T-helper 17 cell (primary cell): ENCODE results near the gene ICA1. TPM values are rescaled to one million over a fixed set of nuclear protein-coding genes. Genes with fewer than 3 reads are reported as not detected.
A peak's percentile ranks its signal among the peaks of the same experiment; 100 is the strongest.

Source experiments
- ATAC-seq: fragments of 150-1000 bp; cut with Tn5 transposase; 2 replicates; pipeline ENCODE4 v1.10.0; 2021; ENCODE audit warnings: mild to moderate bottlenecking, moderate library complexity
- DNase-seq, 3 donors: peaks; one replicate each; pipeline versions ENCODE4 v3.0.0 to v3.0.0-alpha.2; 2020 to 2021
- H3K9me3 ChIP-seq: one replicate; pipeline ENCODE4 v1.7.0; 2013; ENCODE audit warnings: low read length, mild to moderate bottlenecking; ENCODE audit not compliant: control insufficient read depth, poor library complexity, severe bottlenecking
- H3K27ac Mint-ChIP-seq: one replicate; pipeline ENCODE4 v1.8.0; 2022; ENCODE audit warnings: mild to moderate bottlenecking, moderate library complexity, mixed read lengths
- H3K27me3 Mint-ChIP-seq: one replicate; pipeline ENCODE4 v1.8.0; 2022; ENCODE audit warnings: mixed read lengths
- H3K36me3 Mint-ChIP-seq: one replicate; pipeline ENCODE4 v1.8.0; 2022; ENCODE audit warnings: low read depth, mixed read lengths
- H3K4me1 Mint-ChIP-seq: one replicate; pipeline ENCODE4 v1.8.0; 2022; ENCODE audit warnings: mild to moderate bottlenecking, mixed read lengths
- H3K4me3 Mint-ChIP-seq: one replicate; pipeline ENCODE4 v1.8.0; 2022; ENCODE audit warnings: mild to moderate bottlenecking, moderate library complexity, mixed read lengths
- total RNA-seq, 4 donors: library from RNA in 2 of 4; stranded (reverse) in 2 of 4; gene quantifications; one replicate each; pipeline ENCODE4 v1.2.3 and lab custom pipeline; 2022 to 2026

Gene ICA1
- total RNA-seq, 2 donors from 2014 or later: 4.5 to 12.8 TPM

DNA sequence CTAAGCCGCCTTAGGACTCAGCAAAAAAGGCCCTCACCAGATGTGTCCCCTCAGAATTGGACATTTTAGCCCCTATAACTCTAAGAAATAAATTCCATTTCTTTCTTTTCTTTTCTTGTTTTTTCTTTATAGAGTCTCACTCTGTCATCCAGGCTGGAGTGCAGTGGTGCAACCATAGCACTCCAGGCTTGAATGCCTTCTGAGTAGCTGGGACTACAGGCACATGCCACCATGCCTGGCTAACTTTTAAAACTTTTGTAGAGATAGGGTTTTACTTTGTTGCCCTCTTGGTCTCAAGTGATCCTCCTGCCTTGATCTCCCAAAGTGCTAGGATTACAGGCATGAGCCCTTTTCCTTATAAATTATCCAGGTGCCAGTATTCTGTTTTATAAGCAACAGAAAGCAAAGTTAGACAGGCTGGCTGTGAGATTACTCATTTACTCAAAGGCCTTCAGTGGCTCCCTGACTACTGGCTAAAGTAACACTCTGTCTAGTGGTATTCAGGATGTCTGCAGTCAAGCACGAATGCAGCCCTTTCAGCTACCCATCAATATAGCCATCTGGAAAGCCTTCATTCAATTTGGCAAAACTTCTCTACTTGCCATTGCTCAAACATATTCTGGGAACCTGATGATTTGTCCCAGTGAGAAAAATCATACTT lies 128.6 kb downstream of the ICA1 start:
- Mint-ChIP-seq H3K4me3 (peak overlapping the region; percentile 50), H3K27me3 (no peaks in the 10 kb centered on the region), H3K36me3 (no peaks in the 10 kb centered on the region), H3K27ac (peak overlapping the region; percentile 97), H3K4me1 (peaks cover 55% of the 10 kb centered on the region)
- DNase-seq: no peak
- no peak for ATAC-seq
- H3K9me3 ChIP-seq: no peaks in the 10 kb centered on the region

DNA sequence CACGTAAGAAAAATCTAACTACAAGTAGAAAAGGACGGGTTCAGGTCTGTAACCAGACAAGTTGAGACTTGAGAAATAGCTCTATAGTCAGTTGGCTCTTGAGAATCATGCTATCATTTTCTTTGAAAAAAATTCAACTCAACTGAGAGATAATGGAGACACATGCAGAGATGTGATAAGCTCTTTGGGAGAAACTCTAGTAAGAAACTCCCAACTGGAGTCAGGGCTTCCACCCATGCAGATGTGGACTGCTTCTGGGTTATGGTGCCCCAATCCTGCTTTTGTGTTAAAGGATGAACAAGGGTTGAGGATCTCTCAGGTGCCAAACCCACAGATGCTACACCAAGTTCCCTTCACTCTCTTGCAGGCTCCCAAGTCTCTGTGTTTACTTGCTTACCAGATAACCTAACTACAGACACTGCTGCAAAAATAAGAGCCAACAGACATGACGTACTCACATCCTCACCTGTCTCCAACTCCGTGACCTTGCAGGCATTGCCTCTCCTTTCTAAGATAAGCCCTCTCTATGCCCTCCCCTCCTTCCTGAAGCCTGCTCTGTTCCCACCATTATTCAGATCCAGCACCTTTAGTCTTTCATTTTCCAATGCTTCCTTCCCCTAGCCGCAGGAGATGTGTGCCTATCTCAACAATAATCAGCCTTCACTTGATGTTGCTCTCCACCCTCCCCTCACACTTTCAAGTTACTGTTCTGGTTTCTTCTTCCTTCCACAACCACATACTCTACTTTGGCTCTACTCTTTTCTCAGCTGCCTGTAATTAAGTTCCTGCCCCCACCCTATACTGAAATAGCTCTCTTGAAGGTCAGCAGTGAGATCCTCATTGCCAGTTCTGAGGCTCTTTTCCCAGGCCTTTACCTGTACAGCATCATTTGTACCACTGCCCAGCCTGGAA lies 130.0 kb downstream of the ICA1 start:
- Mint-ChIP-seq H3K27ac (peak overlapping the region; percentile 97), H3K27me3 (no peaks in the 10 kb centered on the region), H3K4me3 (peak overlapping the region; percentile 84), H3K4me1 (peaks cover 64% of the 10 kb centered on the region), H3K36me3 (no peaks in the 10 kb centered on the region)
- H3K9me3 ChIP-seq: no peaks in the 10 kb centered on the region
- ATAC-seq: peak; percentile 82
- DNase-seq: peak in 2 of 3 donors; percentile 31 to 35

DNA sequence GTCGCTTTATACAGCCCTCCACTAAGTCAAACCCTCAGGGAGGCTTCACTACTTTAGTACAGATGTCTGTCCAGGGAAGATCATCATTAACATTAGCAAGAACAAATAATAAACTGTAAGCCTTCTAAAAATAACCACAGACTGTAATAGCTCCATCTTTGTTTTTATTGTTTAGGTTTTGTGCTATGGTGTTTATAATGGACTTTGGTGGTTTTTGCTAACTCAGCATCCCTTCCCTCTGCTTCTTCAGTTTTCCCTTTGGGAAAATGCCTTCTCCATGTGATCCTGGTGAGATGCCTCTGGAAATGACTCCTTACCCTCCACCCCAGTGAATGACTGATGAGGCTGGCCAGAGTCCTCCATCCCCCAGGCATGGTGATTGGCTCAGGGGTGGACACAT lies 131.3 kb downstream of the ICA1 start:
- no peaks in the 10 kb centered on the region for H3K36me3 Mint-ChIP-seq
- DNase-seq: no peak
- H3K4me1 Mint-ChIP-seq: peaks cover 71% of the 10 kb centered on the region
- no peaks in the 10 kb centered on the region for H3K9me3 ChIP-seq
- H3K27me3 Mint-ChIP-seq: no peaks in the 10 kb centered on the region
- no peak for ATAC-seq
- no peak overlapping the region for H3K4me3 Mint-ChIP-seq
- H3K27ac Mint-ChIP-seq: peak overlapping the region; percentile 97

GRCh38 chr7:8129318-8129659 lies 132.7 kb downstream of the ICA1 start:
- ATAC-seq (peak; percentile 14), DNase-seq (no peak)
- Mint-ChIP-seq H3K4me3 (peak overlapping the region; percentile 64), H3K36me3 (no peaks in the 10 kb centered on the region), H3K4me1 (peaks cover 75% of the 10 kb centered on the region), H3K27ac (peak overlapping the region; percentile 97), H3K27me3 (no peaks in the 10 kb centered on the region)
- no peaks in the 10 kb centered on the region for H3K9me3 ChIP-seq

GRCh38 chr7:8128449-8129317 lies 133.3 kb downstream of the ICA1 start:
- Mint-ChIP-seq H3K36me3 (no peaks in the 10 kb centered on the region), H3K27ac (peak overlapping the region; percentile 97), H3K27me3 (no peaks in the 10 kb centered on the region), H3K4me1 (peaks cover 73% of the 10 kb centered on the region), H3K4me3 (peak overlapping the region; percentile 64)
- no peaks in the 10 kb centered on the region for H3K9me3 ChIP-seq
- no peak for DNase-seq
- no peak for ATAC-seq

GRCh38 chr7:8126601-8127167 lies 135.3 kb downstream of the ICA1 start:
- peaks cover 66% of the 10 kb centered on the region for H3K4me1 Mint-ChIP-seq
- peak overlapping the region; percentile 39 for H3K4me3 Mint-ChIP-seq
- peaks cover 3% of the 10 kb centered on the region for H3K36me3 Mint-ChIP-seq
- DNase-seq (no peak), ATAC-seq (no peak)
- H3K9me3 ChIP-seq: no peaks in the 10 kb centered on the region
- peak overlapping the region; percentile 97 for H3K27ac Mint-ChIP-seq
- no peaks in the 10 kb centered on the region for H3K27me3 Mint-ChIP-seq

GRCh38 chr7:8125680-8126444 lies 136.1 kb downstream of the ICA1 start:
- ATAC-seq (peak; percentile 91), DNase-seq (peak; percentile 35 to 66 (median 65))
- H3K36me3 Mint-ChIP-seq: peaks cover 3% of the 10 kb centered on the region
- H3K4me1 Mint-ChIP-seq: peaks cover 66% of the 10 kb centered on the region
- H3K27ac Mint-ChIP-seq: peak overlapping the region; percentile 97
- H3K9me3 ChIP-seq: no peaks in the 10 kb centered on the region
- no peaks in the 10 kb centered on the region for H3K27me3 Mint-ChIP-seq
- H3K4me3 Mint-ChIP-seq: peak overlapping the region; percentile 71

GRCh38 chr7:8121243-8121642 lies 140.7 kb downstream of the ICA1 start:
- DNase-seq (no peak), ATAC-seq (no peak)
- no peaks in the 10 kb centered on the region for H3K27me3 Mint-ChIP-seq
- H3K27ac Mint-ChIP-seq: peak overlapping the region; percentile 87
- H3K4me3 Mint-ChIP-seq: peak overlapping the region; percentile 75
- peaks cover 3% of the 10 kb centered on the region for H3K36me3 Mint-ChIP-seq
- H3K4me1 Mint-ChIP-seq: peaks cover 45% of the 10 kb centered on the region
- no peaks in the 10 kb centered on the region for H3K9me3 ChIP-seq

GRCh38 chr7:8120390-8121058 lies 141.4 kb downstream of the ICA1 start:
- no peaks in the 10 kb centered on the region for H3K9me3 ChIP-seq
- DNase-seq (no peak), ATAC-seq (no peak)
- Mint-ChIP-seq H3K36me3 (peaks cover 3% of the 10 kb centered on the region), H3K4me3 (no peak overlapping the region), H3K4me1 (peaks cover 45% of the 10 kb centered on the region), H3K27me3 (no peaks in the 10 kb centered on the region), H3K27ac (peak overlapping the region; percentile 87)

DNA sequence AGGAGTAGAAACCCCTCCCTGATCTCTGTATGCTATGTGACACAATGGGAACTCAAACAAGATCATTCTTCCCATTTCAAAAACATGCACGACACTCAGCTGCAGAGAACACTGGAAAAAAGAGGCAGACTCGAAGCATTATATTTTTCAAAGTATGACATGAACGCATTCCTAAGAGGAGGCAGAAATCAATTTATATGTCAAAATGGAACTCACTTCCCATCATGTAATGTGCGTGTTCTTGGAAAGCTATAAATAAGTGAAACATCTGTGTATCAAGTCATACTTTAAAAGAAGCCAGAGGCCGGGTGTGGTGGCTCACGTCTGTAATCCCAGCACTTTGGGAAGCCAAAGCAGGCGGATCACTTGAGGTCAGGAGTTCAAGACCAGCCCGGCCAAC lies 142.7 kb downstream of the ICA1 start:
- H3K36me3 Mint-ChIP-seq: peaks cover 3% of the 10 kb centered on the region
- no peak for ATAC-seq
- no peaks in the 10 kb centered on the region for H3K9me3 ChIP-seq
- no peaks in the 10 kb centered on the region for H3K27me3 Mint-ChIP-seq
- peaks cover 45% of the 10 kb centered on the region for H3K4me1 Mint-ChIP-seq
- H3K4me3 Mint-ChIP-seq: no peak overlapping the region
- no peak for DNase-seq
- H3K27ac Mint-ChIP-seq: peak overlapping the region; percentile 87

- no peak overlapping the region for H3K27ac Mint-ChIP-seq
- DNase-seq (no peak), ATAC-seq (no peak)
- peaks cover 36% of the 10 kb centered on the region for H3K4me1 Mint-ChIP-seq
- no peaks in the 10 kb centered on the region for H3K27me3 Mint-ChIP-seq
- H3K36me3 Mint-ChIP-seq: peaks cover 3% of the 10 kb centered on the region
- H3K4me3 Mint-ChIP-seq: no peak overlapping the region
- H3K9me3 ChIP-seq: no peaks in the 10 kb centered on the region
Observed at GRCh38 chr7:8117195-8117594, 144.8 kb downstream of the ICA1 start.
